Inferior parietal cortex (tissue), 1 donor: ENCODE measurements around the gene TRAPPC2B.

Experiments used
- DNase-seq: peaks from one replicate; pipeline ENCODE4 v3.0.0-alpha.2; 2016; ENCODE audit errors: extremely low spot score

TRAPPC2B gene

DNA sequence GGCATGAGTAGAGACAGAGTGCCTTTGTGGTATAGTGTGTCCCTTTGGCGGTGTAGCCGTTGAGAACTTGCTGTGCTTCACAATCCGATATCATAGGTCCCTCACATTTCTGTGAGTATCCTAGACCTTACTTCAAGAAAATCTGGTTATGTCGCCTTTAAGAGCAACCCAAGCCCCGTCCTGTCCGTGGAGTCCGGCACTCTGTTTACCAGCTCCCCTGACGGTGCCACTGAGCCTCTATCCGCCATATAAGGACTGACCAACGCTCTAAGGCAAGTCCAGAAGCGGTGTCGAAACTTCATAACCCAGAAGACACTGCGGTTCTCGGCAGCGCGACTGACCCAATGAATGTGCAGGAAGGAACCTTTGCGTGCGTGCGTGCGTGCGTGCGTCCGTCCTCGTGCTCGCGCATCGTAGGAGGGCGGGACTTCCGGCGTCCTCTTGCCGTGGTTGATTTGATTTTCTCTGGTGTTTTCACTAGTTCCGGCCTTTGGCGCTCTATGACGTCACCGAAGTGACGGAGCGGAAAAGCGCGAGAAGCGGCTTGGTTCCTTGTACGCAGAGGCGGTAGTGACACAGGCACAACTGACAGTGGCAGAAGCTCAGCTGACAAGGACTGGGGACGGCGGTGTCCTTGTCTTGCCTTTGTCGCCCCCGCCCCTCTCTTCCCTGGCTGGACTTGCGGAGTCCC lies at the start of gene TRAPPC2B, which contains the start of gene ZNF547:
TSS of gene TRAPPC2B (plus strand) at position 555 of the 691 bp plus-strand sequence. CDS start 1,283 bp downstream, outside the sequence.
TSS of gene ZNF547 (plus strand) at position 555 of the 691 bp plus-strand sequence. CDS start 5,005 bp downstream, outside the sequence.
- DNase-seq = peak; percentile 98

DNA sequence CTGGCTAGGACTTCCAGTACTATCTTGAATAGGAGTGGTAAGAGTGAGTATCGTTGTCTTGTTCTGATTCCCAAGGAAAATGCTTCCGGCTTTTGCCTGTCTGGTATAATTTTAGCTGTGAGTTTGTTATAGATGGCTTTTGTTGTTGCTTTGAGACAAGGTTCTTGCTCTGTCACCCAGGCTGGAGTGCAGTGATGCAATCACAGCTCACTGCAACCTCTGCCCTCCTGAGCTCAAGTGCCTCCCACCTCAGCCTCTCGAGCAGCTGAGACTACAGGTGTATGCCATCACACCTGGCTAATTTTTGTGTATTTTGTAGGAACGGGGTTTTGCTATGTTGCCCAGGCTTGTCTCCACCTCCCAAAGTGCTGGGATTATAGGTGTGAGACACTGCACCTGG lies 49.2 kb upstream of the TRAPPC2B start:
- no peak for DNase-seq

DNA sequence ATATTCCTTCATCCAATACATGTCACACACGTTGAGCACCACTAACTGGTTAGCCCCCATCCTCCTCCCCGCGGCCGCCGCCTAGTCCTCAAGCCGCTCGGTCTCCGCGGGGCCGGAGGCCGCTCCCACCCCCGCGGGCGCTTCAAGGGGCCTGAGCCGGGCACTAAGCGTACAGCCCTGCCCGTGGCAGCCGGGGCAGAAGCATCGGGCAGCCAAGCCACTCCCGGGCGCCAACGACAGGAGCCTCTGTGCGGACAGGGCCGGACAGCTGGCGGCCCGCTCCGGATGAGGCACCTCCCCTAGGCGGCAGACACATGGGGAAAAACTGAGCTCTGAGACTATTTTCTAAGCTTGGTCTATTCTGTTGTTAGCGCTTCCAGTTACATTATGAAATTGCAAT lies 45.8 kb upstream of the TRAPPC2B start:
- no peak for DNase-seq

DNA sequence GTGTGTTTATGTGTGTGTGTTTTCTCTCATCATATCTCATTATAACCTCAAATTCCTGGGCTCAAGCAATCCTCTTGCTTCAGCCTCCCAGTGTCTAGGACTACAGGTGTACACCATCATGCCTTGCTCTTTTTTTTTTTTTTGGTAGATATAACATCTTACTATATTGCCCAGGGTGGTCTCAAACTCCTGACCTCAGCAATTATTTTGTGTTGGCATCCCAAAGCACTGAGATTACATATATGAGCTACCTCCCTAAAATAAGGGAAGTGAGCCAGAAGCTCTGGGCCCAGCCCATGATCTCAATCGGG lies 43.5 kb upstream of the TRAPPC2B start:
- DNase-seq = no peak

DNA sequence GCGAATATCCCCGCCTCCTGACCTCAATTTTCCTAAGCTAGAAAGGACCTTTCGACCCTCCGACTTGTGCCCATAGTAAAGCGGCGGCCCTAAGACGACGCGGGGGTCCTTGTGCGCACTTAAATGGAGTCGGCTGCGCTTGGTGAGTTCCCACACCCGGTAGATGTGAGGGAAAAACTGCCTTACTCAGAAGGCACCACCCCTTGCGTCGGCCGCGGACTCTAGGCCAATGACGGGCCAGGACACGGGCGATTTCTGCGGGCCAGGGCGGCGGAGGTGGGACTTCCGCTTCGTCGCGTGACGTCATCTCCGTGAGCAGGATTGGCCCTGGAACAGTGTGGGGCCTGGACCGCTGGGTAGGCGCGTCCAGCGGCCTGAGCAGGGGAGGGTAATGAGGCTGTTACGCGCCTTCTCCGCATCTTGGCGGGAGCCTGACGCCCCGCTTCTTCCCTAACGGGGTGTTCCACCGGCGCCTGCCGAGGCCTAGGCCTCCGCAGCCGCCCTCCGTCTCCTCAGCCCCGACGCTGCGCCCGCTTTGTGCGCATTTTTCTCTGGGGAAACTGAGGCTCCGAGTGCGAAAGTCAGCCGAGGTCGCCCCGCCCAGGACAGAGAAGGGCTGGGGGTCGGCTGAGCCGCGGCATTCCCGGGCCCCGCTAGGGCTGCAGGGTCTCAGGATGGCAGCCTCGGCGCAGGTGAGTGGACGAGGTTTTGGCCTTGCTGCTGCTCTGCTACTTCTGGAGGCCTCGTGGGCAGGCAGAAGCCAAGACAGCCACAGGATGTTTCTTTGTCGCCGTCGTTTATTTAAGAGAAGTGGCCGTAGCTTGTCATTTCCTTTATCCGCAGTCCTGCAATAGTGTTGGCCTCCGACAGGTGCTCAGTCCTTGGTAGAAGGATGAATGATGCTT lies 42.9 kb upstream of the TRAPPC2B start, which contains the start of gene ZNF543:
TSS of gene ZNF543 (plus strand) at position 293 of the 905 bp plus-strand sequence. CDS start at position 675, 382 bp downstream.
- peak; percentile 95 for DNase-seq

DNA sequence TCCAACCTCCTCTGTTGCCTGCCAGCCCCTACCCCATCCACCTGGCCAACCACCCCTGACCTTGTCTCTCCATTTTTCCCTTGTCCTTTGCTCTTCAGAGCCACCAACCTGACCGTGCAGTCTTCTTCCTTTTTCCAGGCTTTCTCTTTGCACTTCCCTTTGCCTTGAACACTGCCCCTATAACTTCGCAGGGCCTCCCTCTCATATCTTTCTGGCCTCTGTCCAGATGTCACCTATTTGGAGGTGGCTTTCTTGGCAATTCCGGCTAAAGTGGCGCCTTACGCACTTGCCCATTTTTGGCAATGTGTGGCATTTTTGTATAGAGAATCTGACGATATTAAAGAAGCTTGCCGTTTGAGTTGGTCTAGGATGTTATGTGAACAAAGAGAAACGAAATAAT lies 42.2 kb upstream of the TRAPPC2B start:
- DNase-seq = no peak

DNA sequence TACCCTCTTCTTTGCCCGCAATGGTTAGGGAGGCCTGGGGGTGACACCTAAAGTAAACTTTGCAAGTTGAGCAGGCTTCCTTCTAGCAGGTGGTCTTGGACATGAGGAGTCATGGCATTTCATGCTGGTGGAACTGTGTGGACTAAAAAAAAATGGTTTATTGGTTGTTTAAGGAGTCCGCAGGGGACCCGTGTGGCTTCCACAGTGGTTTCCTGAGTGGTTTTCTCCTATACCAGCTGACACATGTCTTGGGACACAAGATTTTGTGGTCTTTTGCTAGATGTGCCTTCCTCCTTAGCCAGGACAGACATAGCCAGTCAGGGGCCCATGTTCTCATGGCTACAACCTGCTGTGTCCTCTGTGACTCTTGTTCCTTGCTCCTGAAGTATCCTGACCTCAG lies 41.6 kb upstream of the TRAPPC2B start:
- no peak for DNase-seq

DNA sequence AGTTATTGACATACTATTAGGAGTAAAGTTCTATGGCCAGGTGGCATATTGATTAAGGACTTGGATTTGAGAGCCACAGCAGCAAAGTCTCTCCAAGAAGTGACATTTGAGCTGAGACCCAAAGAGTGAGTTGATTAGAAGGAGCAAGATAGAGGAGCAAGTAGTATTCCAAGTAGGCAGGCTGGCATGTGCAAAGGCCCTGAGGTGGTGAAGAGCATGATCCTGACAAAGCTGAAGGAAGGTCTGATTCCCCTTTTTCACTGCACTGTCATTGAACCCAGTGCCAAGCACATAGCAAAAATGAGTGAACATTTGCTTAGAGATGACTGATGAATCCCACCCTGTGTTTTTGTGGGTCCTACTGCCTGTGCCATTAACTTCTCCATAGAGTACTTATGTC lies 38.4 kb upstream of the TRAPPC2B start:
- DNase-seq = no peak

DNA sequence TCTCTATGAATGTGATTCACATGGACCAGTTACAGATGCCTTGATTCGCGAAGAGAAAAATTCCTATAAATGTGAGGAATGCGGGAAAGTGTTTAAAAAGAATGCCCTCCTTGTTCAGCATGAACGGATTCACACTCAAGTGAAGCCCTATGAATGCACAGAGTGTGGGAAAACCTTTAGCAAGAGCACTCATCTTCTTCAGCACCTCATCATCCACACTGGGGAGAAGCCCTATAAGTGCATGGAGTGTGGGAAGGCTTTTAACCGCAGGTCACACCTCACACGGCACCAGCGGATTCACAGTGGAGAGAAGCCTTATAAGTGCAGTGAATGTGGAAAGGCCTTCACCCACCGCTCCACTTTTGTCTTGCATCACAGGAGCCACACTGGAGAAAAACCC lies 35.4 kb upstream of the TRAPPC2B start:
- no peak for DNase-seq

DNA sequence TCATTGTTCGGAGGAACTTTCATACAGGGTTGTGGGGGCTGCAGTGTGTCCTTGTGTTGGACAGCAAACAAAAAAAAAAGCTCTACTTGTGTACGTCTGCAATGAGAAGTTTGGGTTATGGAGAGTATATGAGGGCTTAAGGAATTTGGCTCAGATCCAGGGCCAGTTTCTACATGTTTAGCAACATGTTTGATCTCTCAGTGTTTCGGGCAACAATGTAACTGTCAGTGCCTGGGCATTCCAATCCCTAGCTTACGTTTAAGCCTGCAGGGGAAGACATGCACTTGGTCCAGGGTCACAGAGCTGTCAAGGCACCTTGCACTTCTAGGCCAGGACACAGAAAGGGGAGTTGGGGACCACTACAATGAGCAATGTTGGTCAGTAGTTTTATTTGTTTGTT lies 29.2 kb upstream of the TRAPPC2B start:
- no peak for DNase-seq

DNA sequence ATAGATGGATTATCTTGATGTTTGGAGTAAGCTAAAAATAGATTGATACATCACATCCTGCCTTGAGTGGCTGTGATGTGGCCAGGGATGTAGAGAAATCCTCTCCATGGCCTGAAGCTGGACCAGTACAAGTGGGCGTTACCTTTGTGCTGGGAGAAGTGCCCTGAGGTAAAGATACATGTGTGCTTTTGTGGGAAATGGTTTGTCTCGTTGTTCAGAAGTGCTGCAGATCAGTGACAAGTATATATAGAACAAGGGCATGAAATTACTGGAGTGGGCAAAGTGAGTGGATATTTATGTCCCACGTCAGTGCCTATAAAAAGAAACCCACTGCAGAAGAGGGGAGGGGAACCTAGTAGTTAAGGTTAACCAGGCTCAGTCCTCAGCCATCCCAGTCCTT lies 24.5 kb upstream of the TRAPPC2B start:
- DNase-seq = no peak

DNA sequence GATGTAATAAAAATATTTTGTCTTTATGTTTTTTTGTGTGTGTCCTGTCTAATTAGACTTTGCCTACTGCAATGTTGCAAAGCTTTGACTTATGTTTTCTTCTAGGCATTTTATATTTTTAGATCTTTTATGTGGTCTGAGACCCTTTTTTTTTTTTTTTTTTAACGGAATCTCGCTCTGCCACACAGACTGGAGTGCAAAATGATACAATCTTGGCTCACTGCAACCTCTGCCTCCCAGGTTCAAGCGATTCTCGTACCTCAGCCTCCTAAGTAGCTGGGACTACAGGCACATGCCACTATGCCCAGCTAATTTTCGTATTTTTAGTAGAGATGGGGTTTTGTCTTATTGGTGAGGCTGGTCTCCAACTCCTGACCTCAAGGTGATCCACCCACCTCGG lies 20.8 kb upstream of the TRAPPC2B start:
- DNase-seq = no peak

DNA sequence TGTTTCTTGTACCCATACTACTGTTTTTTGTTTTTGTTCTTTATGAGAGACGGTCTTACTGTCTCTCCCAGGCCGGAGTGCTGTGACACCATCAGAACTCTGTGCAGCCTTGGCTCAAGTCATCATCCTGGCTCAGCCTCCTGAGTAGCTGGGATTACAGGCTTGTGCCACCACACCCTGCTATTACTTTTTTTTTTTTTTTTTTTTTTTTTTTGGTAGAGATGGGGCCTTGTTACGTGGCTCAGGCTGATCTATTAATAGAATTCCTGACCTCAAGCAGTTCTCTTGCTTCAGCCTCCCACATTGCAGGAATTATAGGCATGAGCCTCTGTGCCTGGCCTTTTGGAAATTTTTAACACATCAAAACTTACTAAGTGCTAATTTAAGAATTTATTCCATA lies 15.2 kb upstream of the TRAPPC2B start:
- DNase-seq = no peak

DNA sequence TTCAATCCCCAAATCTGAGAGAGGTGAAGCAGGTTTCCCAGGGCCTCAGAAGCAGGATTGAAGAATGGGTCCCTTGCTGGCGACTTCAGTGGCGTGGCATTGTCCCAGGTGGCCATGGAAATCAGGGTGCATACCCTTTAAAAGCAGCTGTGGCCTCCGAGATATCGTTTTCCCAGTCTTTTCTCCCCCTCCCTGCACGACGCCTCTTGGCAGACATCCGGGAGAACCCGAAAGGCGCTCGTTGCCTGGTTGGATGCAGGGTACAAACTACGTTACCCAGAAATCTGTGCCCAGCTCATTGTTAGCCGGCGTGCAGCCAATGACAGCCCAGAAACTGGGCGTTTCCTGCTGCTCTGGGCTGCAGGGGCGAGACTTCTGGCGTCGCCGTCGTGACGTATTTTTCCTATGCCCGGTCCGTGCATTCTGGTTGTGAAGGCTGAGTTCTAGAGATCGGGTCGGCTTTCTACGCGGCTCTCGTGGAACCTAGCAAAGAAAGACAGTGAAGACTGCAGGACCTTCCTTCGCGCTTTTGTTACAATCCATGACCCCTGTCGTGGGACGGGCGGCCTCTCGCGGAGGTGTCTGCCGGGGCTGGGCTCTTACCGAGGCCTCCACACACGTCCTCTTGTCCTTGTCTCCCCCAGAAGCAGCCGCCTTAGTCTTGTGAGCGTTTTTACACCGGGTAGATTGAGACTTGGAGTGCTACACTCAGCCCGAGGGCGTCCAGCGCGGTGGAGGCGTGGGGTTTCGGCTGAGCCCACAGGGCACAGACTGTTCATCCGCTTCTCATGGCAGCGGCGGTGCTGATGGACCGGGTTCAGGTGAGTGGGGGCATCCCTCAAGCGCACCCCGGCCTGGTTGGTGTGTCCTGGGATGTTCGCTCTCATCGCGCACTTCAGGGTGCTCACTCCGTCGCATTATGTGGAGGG lies 12.2 kb upstream of the TRAPPC2B start, which contains the start of gene ZNF304:
TSS of gene ZNF304 (plus strand) at position 395 of the 929 bp plus-strand sequence. CDS start at position 789, 394 bp downstream.
- DNase-seq = peak; percentile 98

DNA sequence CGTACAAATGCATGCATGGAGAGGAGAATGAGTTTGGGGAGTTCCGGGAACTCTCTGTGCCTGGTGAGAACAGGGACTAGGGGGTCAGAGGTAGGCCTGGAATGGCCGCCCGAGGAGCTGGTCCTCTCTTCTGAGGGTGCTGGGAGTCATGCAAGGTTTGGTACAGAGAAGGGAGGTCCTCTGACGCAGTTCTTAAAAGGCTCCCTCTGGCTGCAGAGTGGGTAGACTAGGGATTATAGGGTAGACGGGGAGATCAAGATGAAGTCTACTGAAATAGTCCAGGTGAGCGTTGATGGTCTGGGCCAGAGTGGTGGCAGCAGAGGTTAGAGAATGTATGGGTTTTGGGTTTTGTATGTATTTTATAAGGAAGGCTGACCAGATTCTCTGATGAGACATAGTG lies 11.5 kb upstream of the TRAPPC2B start:
- no peak for DNase-seq

DNA sequence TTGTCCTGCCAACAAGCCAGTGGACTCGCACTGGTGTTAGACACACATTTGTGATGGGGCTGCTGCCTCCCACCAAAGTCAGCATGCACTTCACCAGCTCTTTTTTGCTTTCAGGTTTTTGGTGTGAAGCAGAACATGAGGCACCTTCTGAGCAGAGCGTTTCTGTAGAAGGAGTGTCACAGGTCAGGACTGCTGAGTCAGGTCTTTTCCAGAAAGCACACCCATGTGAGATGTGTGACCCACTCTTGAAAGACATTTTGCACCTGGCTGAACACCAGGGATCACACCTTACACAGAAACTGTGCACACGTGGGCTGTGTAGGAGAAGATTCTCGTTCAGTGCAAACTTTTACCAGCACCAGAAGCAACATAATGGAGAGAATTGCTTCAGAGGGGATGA lies 7.4 kb upstream of the TRAPPC2B start:
- DNase-seq = no peak

DNA sequence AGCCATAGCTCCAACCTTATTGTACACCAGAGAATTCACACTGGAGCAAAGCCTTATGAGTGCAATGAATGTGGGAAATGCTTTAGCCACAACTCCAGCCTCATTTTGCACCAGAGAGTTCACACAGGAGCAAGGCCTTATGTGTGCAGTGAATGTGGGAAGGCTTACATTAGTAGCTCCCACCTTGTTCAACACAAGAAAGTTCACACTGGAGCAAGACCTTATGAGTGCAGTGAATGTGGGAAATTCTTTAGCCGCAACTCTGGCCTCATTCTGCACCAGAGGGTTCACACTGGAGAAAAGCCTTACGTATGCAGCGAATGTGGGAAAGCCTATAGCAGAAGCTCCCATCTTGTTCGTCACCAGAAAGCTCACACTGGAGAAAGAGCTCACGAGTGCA lies 5.9 kb upstream of the TRAPPC2B start:
- DNase-seq = no peak

DNA sequence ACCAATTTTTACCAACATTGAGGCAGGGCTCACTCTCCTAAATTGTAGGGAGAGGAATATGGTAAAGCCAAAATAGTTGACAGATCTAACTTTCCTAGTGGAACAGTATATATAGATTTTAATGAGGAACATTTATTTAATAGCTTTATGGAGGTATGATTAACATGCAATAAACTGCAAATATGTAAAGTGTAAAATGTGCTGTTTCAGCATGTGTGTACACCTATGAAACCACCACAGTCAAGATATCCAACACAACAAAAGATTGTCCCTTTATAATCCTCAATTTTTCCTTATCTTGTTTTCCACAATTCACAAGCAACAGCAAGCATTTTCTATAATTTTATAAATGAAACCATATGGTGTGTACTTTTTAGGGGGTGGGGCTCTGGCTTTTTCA lies 4.1 kb upstream of the TRAPPC2B start:
- DNase-seq = no peak

DNA sequence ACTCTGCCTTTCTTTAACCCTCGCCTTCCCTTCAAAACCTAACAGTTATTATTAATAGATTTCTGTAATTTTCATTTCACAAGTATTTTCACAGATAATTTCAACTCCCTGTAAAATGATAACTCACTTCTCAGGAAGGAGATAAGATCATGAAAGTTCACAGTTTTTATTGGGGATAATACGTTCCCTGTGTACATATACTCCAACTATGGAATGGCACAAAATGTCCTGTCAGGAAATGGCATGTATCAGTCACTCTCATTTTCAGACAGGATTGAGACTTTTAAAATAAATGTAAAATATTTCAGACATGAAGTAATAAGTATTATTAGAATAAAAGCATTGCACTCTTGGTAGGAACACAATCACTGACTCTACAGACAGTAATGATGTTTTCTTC lies 932 bp upstream of the TRAPPC2B start:
- DNase-seq = no peak

DNA sequence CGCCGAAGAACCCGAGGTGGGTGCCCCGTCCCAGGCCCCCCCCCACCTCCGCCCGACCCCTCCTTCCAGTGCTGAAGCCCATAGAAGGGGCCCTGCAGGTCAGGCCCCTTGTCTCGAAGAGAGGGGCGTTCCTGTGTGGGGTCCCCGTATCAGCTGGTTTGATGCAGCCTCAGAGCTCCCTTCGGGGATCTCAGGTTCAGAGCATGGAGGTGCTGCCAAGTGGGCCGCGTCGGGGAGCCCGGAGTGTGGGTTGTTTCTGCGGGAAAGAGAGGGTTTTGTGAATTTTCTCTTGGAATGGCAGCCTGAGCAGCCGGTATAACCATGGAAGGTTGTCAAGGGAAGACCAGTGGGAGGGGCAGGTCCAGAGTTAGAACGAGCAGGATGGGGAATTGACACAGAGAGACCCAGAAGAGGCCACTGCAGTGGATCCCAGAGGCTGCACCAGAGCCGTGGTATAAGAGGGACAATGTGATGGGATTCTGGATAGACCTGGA lies 384 bp downstream of the TRAPPC2B start:
- DNase-seq = no peak

DNA sequence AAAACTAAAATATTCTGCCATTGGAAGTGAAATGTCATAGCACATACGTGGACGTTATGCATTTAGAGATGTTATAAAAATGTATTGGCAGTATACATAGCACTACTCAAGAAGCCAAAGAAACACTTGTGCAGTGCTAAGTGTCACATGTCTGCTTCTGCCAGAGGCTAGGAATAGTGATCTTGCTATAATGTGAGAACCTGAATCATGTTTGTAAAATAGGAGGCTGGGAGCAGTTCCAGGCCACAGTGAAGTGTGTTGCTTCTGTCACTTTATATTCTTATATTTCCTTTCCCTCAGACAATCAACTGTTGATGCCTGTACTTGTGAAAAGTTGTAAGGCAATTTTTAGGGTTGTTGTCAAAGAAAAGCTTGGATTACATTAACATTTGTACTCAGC lies 3.4 kb downstream of the TRAPPC2B start:
- DNase-seq = no peak

DNA sequence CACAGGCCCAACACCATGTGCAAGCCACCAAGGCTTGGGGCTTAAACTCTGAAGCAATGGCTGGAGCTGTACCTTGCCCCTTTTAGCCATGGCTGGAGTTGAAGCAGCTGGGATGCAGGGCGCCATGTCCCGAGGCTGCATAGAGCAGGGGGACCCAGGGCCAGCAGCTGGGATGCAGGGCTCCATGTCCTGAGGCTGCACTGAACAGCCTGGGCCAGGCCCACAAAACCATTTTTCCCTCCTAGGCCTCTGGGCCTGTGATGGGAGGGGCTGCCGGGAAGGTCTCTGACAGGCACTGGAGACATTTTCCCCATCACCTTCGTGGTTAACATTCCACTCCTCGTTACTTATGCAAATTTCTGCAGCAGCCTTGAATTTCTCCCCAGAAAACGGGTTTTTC lies 10.8 kb downstream of the TRAPPC2B start:
- DNase-seq = no peak
